Stimulated activated CD4-positive, alpha-beta T cell treated with anti-CD3 and anti-CD28 coated beads, Interleukin-4, amount 100 ng/mL, for 4 hours (primary cell): ENCODE data around the gene PCGF2.
A peak's percentile ranks its signal among the peaks of the same experiment; 100 is the strongest.

Experiments used
- DNase-seq, 2 experiments: peaks; one replicate each; pipeline ENCODE4 v3.0.0-alpha.2; 2020

Gene PCGF2

DNA sequence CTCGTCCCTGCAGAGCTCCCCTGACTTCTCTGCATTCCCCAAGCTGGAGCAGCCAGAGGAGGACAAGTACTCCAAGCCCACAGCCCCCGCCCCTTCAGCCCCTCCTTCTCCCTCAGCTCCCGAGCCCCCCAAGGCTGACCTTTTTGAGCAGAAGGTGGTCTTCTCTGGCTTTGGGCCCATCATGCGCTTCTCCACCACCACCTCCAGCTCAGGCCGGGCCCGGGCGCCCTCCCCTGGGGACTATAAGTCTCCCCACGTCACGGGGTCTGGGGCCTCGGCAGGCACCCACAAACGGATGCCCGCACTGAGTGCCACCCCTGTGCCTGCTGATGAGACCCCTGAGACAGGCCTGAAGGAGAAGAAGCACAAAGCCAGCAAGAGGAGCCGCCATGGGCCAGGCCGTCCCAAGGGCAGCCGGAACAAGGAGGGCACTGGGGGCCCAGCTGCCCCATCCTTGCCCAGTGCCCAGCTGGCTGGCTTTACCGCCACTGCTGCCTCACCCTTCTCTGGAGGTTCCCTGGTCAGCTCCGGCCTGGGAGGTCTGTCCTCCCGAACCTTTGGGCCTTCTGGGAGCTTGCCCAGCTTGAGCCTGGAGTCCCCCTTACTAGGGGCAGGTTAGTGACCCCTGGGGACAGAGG is 31.6 kb downstream of the PCGF2 start:
- DNase-seq, result no peak

GRCh38 chr17:38715216-38715943 is 32.8 kb downstream of the PCGF2 start:
- DNase-seq, result no peak

DNA sequence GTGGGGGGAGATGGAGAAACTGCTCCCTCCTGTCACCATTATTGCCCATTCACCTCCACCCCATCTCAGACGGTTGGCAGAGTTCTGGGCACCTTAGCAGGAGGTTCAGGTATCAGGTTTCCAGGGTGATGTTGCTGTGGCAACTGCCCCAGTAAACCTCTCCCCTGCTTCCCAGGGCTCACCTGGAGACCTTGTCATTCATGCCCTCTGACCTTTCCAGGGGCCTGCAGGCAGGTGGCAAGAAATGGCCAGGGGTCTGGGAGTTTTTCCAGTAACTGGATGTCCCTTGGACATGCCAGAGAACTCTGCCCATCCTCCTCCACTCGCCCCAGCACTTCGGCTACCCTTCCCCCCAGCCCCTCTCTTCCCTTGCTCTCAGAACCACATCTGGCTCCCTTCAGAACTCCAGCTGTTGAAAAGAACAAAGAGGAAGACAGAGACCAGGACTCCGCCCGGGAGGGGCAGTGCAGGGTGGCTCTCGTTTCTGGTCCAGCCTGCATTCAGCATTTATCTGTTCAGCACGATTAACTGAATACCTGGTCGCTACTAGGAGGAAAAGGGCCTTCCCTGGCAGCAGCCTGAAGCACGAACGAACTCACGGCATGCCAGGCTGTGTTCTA is 34.6 kb downstream of the PCGF2 start:
- DNase-seq, result no peak

DNA sequence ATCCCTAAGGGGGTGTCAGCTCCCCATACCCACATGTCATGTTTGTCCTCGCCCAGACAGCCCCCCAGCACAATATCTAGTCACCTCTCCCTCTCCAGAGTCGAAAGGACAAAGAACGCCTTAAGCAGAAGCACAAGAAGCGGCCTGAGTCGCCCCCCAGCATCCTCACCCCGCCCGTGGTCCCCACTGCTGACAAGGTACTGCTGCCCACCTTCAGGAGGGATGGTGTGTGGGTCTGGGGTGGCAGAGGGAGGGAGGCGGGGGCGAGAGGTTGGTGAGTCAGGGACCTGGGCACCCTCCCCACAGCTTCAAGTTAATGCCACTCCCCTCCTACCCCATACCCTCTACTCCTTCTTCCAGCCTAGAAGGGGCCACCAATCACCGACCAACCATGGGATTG is 35.5 kb downstream of the PCGF2 start:
- DNase-seq, result peak in 1 of 2 experiments; percentile 34

GRCh38 chr17:38711792-38712571 is 36.2 kb downstream of the PCGF2 start:
- DNase-seq, result no peak

- no peak for DNase-seq
Measured at GRCh38 chr17:38710985-38711384, 37.2 kb downstream of the PCGF2 start.

DNA sequence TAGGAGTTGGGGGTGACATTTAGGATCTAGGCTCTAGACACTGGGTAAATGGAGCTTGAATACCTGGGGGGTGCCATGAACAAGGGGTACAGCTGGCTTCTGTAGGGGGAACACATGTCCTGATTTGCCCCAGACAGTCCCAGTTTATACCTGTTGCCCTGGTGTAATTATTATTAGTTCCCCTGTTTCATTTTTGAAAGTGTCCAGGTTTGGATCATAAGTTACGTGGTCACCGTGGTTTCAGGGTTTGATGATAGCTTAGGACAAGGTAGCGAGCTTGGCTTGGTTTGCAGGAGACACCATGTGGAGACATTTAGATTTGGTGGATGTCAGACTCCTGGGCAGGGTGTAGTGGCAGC is 37.6 kb downstream of the PCGF2 start:
- DNase-seq, result no peak

DNA sequence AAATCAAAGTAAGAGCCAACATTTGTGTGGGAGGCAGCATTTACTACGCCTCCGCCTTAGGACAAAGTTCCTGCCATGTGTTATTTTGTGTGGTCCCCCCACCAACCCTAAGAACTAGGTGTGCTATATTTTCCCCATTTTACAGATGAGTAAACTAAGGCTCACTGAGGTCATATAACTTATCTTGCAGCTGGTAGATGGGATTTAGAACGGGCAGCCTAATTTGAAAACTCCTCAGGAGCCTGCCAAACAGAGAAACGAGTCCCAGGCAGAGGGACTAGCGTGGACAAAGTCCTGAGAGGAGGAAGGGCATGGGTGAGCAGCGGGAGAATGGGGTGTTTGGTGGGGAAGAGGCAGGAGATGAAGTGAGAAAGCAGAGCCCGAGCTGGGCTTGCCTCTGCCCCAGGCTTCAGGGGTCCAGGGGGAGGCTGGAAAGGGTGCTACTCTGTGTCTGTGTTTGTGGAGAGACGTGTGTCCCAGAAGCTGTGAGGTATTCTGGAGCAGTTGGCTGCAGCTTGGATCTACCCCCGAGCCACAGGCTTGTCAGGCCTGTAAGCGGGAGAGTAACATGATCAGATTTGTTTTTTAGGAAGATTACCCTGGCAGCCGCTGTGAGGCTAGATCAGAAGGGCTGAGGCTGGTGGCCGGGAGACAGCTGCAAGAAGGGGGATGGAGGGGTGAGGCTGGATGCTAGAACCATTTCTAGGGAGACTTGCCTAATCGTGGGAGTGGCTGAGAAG is 38.1 kb downstream of the PCGF2 start:
- DNase-seq, result no peak

DNA sequence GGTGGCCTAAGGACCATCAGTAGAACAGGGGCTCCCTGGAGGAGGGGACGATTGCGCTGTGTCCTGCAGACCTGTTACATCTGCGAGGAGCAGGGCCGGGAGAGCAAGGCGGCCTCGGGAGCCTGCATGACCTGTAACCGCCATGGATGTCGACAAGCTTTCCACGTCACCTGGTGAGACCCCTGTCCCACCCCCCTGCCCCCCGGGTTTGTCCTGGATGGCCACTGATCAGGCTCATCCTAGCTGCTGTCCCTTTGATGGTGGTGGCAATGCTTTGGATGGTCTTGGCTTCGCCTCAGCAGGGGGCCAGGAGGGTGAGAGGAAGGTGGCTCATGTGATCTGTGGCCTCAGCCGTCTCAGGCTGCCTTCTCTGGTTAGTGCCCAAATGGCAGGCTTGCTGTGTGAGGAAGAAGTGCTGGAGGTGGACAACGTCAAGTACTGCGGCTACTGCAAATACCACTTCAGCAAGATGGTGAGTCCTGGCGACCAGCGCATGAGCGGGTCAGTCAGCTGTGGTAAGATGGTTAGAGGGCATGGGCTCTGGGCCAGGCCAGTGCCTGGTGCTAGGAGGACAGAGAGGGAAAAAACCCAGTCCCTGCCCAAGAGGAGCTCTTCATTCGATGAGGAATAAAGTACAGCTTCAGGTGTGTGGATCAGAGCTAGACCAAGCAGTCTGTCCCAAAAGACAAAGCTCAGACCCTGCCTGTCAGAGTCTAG is 38.9 kb downstream of the PCGF2 start:
- no peak for DNase-seq

- no peak for DNase-seq
Measured at GRCh38 chr17:38707678-38708351, 40.3 kb downstream of the PCGF2 start.

GRCh38 chr17:38706505-38707216 is 41.5 kb downstream of the PCGF2 start:
- peak; percentile 40 to 73 for DNase-seq

DNA sequence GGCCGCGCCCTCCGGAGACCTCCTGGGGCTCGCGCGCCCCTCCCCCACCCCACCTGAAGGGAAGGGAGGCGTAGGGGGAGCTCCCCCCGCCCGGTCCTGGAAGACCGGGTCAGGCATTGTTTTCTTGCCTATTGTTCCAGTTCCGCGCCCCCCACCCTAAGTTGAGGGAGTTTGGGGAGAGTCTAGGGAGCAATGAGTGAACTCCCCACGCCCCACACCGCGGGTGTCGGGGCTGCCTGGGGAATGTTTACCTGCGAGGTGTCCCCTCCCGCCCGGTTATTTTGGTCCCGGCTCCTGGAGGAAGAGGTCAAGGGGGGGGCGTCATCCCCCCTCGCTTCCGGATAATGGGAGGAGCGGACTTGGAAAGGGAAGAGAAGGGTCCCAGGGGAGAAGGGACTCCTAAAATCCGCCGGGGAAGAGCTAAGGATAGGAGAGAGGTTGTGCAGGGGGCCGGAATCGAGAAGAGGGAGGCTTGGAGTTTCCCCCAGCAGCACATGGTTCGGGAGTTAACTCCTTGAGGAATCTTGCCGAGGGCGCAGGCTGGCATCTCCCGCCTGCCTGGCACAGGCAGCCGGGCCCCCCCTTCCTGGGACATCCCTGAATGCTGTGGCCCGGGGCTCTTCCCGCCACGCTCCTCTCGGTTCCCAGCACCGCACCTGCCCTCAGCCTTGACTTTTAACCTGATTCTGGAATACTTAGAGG is 42.2 kb downstream of the PCGF2 start:
- peak; percentile 57 to 58 for DNase-seq

- DNase-seq, result no peak
Measured at GRCh38 chr17:38705523-38705802, 42.7 kb downstream of the PCGF2 start.

DNA sequence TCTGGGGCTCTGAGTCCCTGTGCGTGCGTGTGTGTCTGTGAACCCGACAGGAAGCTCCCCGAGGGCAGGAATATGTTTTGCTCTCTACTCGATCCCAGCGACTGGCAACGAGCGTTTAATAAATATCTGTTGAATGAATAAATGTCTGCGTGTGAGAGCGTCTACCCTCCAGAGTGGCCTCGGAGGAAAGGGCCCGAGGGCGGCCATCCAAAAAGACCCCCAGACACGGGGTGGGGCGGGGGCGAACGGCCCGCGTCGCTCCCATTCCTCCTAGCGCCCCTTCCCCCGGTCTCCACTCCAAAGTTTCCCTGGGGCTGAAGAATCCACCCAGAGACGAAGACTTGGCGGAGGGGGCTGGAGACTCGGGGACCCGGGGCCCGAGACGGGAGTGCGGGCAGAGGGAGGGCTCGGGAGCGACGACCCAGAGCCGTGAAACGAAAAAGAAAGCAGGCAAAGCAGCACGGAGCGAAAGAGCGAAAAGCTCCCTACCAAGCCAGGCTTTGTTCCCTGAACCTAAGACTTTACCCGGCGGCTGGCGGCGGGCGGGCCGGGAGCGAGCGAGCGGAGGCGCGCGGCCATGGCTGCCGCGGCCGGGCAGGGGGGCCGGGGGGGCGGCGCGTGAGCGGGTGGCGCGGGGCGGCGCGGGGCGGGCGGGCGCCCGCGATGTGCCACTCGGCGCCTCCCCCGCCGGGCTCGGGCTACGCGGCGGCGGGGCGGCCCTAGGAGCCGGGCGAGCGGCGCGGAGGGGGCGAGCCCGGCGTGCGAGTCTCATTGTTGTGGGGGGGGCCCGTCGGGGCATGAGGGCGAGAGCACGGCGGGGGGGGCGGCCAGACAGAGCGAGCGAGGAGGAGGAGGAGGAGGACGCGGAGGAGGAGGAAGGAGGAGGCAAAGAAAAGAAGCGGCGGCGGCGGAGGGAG is 43.3 kb downstream of the PCGF2 start, which contains the start of gene MLLT6:
MLLT6 (plus strand) TSS at position 668 of the 917 bp plus-strand sequence. CDS start 360 bp downstream, outside the sequence.
- peak; percentile 80 to 92 for DNase-seq

DNA sequence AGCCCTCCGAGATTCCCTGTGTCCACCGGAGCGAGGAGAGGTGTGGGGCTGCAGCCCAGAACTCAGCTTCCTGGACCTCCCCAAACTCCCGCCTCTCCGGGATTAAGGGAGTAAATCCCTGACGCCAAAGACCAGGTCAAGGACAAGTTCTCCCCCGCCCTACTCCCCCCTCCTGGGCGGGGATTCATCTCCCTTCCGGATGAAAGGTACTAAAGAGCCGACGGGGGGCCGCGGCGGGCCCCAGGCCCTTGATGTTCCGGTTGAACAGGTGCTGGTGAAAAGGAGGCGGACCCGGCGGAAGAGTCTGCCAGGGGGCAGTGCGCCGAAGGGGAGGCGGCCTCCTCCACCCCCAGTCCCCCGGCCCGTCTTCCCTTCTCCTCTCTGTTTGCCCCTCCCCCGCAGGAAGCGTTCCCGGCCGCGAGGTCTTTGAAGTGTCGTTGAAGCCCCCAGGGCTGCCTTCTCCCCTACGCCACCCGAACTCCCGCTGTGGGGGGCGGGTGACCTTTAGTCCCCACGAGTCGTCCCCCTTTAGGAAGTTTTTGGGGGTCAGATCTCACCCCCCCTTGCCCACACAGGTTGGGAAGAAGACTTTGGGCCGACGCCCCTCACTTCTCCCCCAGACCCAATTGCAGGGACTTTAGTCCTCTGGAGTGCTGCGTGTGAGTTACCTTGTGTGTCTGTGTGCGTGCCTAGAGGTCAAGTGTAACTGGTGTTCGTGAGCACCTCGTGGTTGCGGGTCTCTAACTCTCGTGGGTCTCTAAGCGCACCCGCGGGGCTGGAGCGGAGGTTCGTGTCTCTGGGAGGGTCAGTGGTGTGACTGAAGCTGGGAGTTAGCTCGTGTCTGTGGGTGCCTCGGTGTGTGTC is 44.2 kb downstream of the PCGF2 start:
- DNase-seq, result peak; percentile 89 to 93

DNA sequence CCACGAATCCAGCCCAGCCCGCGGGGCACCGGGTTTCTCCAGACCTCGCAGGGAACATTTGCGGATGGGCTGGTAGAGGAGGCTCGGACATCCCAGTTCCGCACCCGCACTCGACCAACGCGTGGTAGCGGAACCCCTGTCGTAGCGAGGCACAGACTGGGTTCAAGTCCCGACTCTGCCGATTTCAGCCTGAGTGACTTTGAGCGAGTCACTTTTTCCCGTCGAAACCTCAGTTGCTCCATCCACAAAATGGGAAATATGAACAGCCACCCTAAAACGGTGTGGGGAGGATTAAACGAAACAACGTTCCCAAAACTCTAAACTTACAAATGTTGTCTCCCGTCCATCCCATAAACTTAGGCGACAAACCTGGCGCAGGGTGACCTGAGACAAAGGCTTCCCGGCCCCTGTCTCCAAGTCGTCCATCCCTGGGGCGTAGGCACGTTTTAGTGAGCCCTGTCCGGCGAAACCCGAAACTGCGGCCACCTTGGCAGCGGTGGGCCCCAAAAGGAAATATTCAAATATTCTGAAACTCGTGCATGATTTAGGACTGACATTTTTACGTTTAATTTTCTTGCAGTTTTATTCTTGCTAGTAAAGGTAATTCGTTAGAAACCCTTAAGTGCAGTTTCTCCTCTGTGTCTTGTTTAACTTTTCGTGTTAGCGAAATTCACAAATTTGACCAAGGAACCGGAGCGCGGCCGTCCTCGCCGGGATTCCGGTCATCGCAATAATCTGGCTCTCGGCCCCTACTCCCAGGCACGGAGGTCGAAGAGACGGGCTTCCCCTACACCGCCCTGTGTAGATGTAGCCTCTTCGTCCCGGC is 45.0 kb downstream of the PCGF2 start:
- peak; percentile 33 to 50 for DNase-seq
